GM12891 (cell line): ENCODE data around the gene GIPC1.

Experiments
- DNase-seq: peaks from one replicate; pipeline ENCODE4 v3.0.0; 2011; ENCODE audit warnings: low spot score; ENCODE audit not compliant: insufficient read length
- FAIRE-seq: peaks from 2 replicates; lab custom pipeline; 2011; peaks lifted over from hg19 to GRCh38; lab: Jason Lieb, UNC
- PAX5 ChIP-seq: IDR thresholded peaks from 2 replicates; pipeline ENCODE4 v1.6.1; 2011; ENCODE audit warnings: low read length, moderate library complexity, mild to moderate bottlenecking; ENCODE audit not compliant: insufficient read depth, severe bottlenecking
- POLR2A ChIP-seq: IDR thresholded peaks from 2 replicates; pipeline ENCODE4 v1.6.1; 2011; ENCODE audit warnings: low read depth, low read length, control low read depth
- POLR2AphosphoS5 ChIP-seq: IDR thresholded peaks from 2 replicates; pipeline ENCODE4 v1.6.1; 2011; ENCODE audit warnings: low read depth, low read length, control low read depth
- POU2F2 ChIP-seq: IDR thresholded peaks from 2 replicates; pipeline ENCODE4 v1.6.1; 2011; ENCODE audit warnings: low read depth, mild to moderate bottlenecking, control low read depth, low read length, moderate library complexity
- SPI1 ChIP-seq: IDR thresholded peaks from 2 replicates; pipeline ENCODE4 v1.6.1; 2011; ENCODE audit warnings: low read depth, low read length, control low read depth
- TAF1 ChIP-seq: IDR thresholded peaks from 2 replicates; pipeline ENCODE4 v1.6.1; 2011; ENCODE audit warnings: low read depth, low read length, control low read depth

GIPC1 gene

GRCh38 chr19:14517446-14517839 lies 21.5 kb upstream of the GIPC1 start:
- TF ChIP-seq TAF1 (no peak), POLR2A (no peak), SPI1 (no peak), PAX5 (no peak), POLR2AphosphoS5 (no peak), POU2F2 (no peak)
- no peak for DNase-seq
- FAIRE-seq: no peak

GRCh38 chr19:14516746-14517438 lies 21.0 kb upstream of the GIPC1 start:
- TF ChIP-seq SPI1: no peak
- TF ChIP-seq PAX5: no peak
- no peak for FAIRE-seq
- no peak for DNase-seq

GRCh38 chr19:14516048-14516534 lies 20.2 kb upstream of the GIPC1 start:
- no peak for DNase-seq
- no peak for FAIRE-seq
- TF ChIP-seq POLR2AphosphoS5: no peak
- TF ChIP-seq SPI1: no peak

- FAIRE-seq: no peak
- no peak for DNase-seq
- no peak for TF ChIP-seq POU2F2
- no peak for TF ChIP-seq POLR2AphosphoS5
- TF ChIP-seq POLR2A: no peak
- no peak for TF ChIP-seq SPI1
- TF ChIP-seq TAF1: no peak
These were observed 19.6 kb upstream of the GIPC1 start for GRCh38 chr19:14515501-14516047.

- no peak for FAIRE-seq
These were observed 18.4 kb upstream of the GIPC1 start for GRCh38 chr19:14514215-14514863.

GRCh38 chr19:14512406-14512961 lies 16.6 kb upstream of the GIPC1 start:
- DNase-seq (no peak), FAIRE-seq (no peak)
- no peak for TF ChIP-seq PAX5

More at GRCh38 chr19:14514215-14514863, 18.4 kb upstream of the GIPC1 start:
- TF ChIP-seq POU2F2: no peak
- TF ChIP-seq TAF1: no peak
- no peak for TF ChIP-seq PAX5
- no peak for TF ChIP-seq SPI1
- TF ChIP-seq POLR2AphosphoS5: no peak; the same call in 1 of the 2 replicates
- no peak for TF ChIP-seq POLR2A
- DNase-seq: no peak

- no peak for FAIRE-seq
- no peak for DNase-seq
- TF ChIP-seq POLR2AphosphoS5: no peak
- no peak for TF ChIP-seq POLR2A
- no peak for TF ChIP-seq PAX5
- no peak for TF ChIP-seq SPI1
- no peak for TF ChIP-seq TAF1
- no peak for TF ChIP-seq POU2F2
These were observed 15.3 kb upstream of the GIPC1 start for GRCh38 chr19:14511229-14511593.

- FAIRE-seq (no peak), DNase-seq (no peak)
- TF ChIP-seq SPI1: no peak
- no peak for TF ChIP-seq POU2F2
- TF ChIP-seq POLR2A: no peak
- TF ChIP-seq POLR2AphosphoS5: no peak
- TF ChIP-seq PAX5: no peak
- no peak for TF ChIP-seq TAF1
These were observed 14.6 kb upstream of the GIPC1 start for GRCh38 chr19:14510311-14511228.

GRCh38 chr19:14507704-14508542 lies 12.0 kb upstream of the GIPC1 start:
- FAIRE-seq (no peak), DNase-seq (no peak)
- TF ChIP-seq TAF1: no peak
- no peak for TF ChIP-seq SPI1
- no peak for TF ChIP-seq POU2F2
- TF ChIP-seq POLR2AphosphoS5: no peak
- TF ChIP-seq POLR2A: no peak
- TF ChIP-seq PAX5: no peak
